Large intestine (tissue), 3 donors: ENCODE results near the gene NSL1. TPM values are rescaled to one million over a fixed set of nuclear protein-coding genes. Genes with fewer than 3 reads are reported as not detected.
"Not testable (repeated sequence)": the region's sequence is repeated elsewhere in the genome, so short reads cannot be mapped to it uniquely, and the experiment has no call there.

Source experiments
- DNase-seq, 2 donors: peaks; one replicate each; pipeline versions ENCODE4 v3.0.0 to v3.0.0-alpha.2; 2013
- H3K27ac ChIP-seq: one replicate; pipeline ENCODE4 v1.5.1; 2013; ENCODE audit warnings: low read length
- H3K27me3 ChIP-seq: 2 replicates; pipeline ENCODE4 v1.6.1; 2013; ENCODE audit warnings: low read length; ENCODE audit not compliant: control insufficient read depth, insufficient read depth
- H3K36me3 ChIP-seq: 2 replicates; pipeline ENCODE4 v1.6.1; 2013; ENCODE audit warnings: low read length; ENCODE audit not compliant: control insufficient read depth, insufficient read depth
- H3K4me1 ChIP-seq: one replicate; pipeline ENCODE4 v1.6.1; 2013; ENCODE audit warnings: low read length; ENCODE audit not compliant: control insufficient read depth, insufficient read depth
- H3K4me3 ChIP-seq: one replicate; pipeline ENCODE4 v1.5.1; 2013; ENCODE audit warnings: low read length
- H3K9me3 ChIP-seq: one replicate; pipeline ENCODE4 v1.6.1; 2013; ENCODE audit warnings: mild to moderate bottlenecking, low read depth, low read length, moderate library complexity; ENCODE audit not compliant: control insufficient read depth
- WGBS: methylation state at CpG from one replicate; pipeline ENCODE4 v1.1.5; 2013; ENCODE audit warnings: low lambda C conversion rate; ENCODE audit not compliant: insufficient coverage; 5-methylcytosine and 5-hydroxymethylcytosine counted together
- polyA plus RNA-seq: library from polyadenylated mRNA; unstranded; fragments of 120-200 nt; gene quantifications from one replicate; pipeline ENCODE4 v1.2.1, GENCODE V29; 2013

Gene NSL1
- polyA plus RNA-seq, 1 donor = 34.6 TPM

DNA sequence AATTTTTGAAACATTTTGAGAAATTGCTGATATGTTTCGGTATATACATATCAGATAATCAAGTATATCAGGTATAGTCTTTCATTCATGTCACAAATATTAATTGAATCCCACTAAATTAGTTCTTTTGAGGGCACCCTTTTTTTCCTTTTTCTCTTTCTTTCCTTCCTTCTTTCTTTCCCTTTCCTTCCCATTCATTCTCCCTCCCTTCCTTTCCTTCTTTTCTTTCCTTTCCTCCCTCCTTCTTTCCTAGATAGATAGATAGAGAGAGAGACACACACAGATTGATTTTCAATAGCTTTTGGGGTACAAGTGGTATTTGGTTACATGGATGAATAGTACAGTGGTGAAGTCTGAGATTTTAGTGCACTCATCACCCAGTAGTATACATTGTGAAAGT lies 5.7 kb downstream of the NSL1 start:
- Histone ChIP-seq H3K36me3 (peaks cover 28% of the 10 kb centered on the region), H3K9me3 (no peaks in the 10 kb centered on the region), H3K4me3 (no peak overlapping the region), H3K27ac (no peak overlapping the region), H3K27me3 (no peaks in the 10 kb centered on the region), H3K4me1 (peaks cover 4% of the 10 kb centered on the region)
- WGBS = 80% methylated on average over 1 of the region's 1 CpG
- no peak for DNase-seq

DNA sequence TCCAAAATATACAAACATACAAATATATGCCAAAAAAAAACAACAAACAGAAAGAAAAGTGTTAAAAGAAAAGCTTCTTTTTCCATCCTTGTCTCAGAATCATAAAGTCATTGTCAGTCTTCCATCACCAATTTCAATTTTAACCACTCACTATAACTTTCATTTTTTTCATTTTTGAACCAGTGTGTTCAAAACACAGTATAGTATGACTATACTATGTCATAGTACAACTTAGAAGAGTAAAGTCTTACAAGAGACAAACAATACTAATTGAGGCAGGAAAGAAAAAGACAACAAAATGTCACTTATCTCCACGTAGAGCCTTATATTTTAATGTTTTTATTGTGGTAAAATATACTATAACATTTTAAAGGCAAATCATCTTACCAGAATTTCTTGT lies 7.6 kb downstream of the NSL1 start:
- Histone ChIP-seq H3K4me1 (no peaks in the 10 kb centered on the region), H3K36me3 (peaks cover 28% of the 10 kb centered on the region), H3K27me3 (no peaks in the 10 kb centered on the region), H3K4me3 (no peak overlapping the region), H3K27ac (no peak overlapping the region), H3K9me3 (no peaks in the 10 kb centered on the region)
- DNase-seq = no peak
- no CpG with 5 or more reads among the region's 1 CpG for WGBS

DNA sequence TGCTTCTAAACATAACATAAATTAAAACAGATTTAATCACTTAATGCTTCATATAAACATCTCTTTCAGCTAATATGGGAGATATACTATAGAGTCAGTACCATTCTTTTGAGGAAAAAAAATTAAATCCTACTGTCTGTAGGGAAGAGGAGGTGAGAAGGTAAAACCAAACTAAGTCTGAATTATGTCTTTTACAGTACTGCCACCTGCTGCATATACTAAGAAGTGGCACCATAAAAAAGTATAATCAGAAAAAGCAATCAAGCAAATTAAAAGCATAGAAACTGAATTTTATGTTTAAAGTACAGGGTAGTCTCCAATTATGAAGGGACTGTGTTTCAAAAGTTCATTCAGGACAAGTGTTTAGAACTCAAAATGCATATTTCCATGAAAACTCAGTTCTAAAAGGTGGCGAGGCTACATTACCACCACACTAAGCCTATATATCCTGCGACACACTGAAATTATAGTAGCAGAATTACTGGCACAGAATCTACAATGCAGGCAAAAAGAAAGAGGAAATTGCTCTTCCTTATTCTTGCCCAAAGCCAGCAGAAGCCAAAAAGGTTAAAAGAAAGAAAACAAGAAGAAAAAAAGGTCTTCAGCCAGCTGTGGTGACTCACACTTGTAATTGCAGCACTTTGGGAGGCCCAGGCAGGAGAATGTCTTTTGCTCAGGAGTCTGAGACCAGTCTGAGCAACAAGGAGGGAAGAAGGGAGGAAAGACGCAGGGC lies 9.0 kb downstream of the NSL1 start:
- Histone ChIP-seq H3K36me3 (peaks cover 28% of the 10 kb centered on the region), H3K4me3 (no peak overlapping the region), H3K27ac (no peak overlapping the region), H3K27me3 (no peaks in the 10 kb centered on the region), H3K4me1 (no peaks in the 10 kb centered on the region), H3K9me3 (peaks cover 2% of the 10 kb centered on the region)
- no peak for DNase-seq
- no CpG with 5 or more reads among the region's 3 CpGs for WGBS

DNA sequence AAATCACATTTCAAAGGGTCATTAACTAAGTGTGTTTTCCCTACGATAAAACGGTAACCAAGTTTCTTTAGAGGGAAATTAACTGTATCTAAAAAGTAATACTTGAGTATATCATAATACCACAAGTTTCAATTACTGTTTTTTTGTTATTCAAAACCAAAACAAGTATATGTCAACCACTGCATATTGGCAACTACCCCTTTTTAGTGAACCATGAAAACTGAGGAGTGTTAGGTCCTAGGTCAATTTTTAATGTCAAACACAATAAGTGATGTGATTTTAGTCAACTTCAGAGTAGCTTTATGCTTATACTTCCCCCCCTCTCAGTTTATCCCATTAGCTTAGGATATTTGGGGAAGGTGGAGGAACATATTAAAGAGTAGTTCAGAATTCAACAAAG lies 10.4 kb downstream of the NSL1 start:
- peaks cover 24% of the 10 kb centered on the region for H3K36me3 ChIP-seq
- no peak overlapping the region for H3K4me3 ChIP-seq
- H3K27ac ChIP-seq = no peak overlapping the region
- DNase-seq = no peak
- WGBS = no CpG with 5 or more reads among the region's 2 CpGs
- H3K4me1 ChIP-seq = no peaks in the 10 kb centered on the region
- peaks cover 2% of the 10 kb centered on the region for H3K9me3 ChIP-seq
- H3K27me3 ChIP-seq = no peaks in the 10 kb centered on the region

DNA sequence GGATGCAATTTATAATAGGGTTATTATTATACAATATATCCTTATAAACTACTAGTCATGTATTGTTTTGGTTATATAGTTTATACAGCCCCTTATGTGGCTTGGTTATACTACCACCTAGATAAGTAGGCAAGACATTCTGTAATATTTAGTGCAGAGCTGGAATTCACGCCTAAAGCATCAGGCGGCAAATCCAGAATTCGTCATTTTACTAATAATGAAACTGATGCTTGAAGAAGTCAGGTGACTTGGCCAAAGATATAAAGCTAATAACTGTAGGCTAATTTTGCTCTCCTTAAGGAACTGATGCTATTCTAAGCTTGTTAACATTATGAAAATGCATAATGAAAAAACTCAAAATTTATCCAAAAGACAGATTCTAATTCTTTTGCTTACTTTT lies 10.8 kb downstream of the NSL1 start:
- no peaks in the 10 kb centered on the region for H3K4me1 ChIP-seq
- no peak for DNase-seq
- H3K9me3 ChIP-seq = peaks cover 2% of the 10 kb centered on the region
- H3K27me3 ChIP-seq = no peaks in the 10 kb centered on the region
- no CpG with 5 or more reads among the region's 3 CpGs for WGBS
- H3K36me3 ChIP-seq = peaks cover 22% of the 10 kb centered on the region
- H3K4me3 ChIP-seq = no peak overlapping the region
- no peak overlapping the region for H3K27ac ChIP-seq

DNA sequence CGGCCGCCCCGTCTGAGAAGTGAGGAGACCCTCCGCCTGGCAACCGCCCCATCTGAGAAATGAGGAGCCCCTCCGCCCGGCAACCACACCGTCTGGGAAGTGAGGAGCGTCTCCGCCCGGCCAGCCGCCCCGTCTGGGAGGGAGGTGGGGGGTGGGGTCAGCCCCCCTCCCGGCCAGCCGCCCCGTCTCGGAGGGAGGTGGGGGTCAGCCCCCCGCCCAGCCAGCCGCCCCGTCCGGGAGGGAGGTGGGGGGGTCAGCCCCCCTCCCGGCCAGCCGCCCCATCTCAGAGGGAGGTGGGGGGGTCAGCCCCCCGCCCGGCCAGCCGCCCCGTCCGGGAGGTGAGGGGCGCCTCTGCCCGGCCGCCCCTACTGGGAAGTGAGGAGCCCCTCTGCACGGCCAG lies 12.5 kb downstream of the NSL1 start:
- H3K4me3 ChIP-seq = not testable (repeated sequence)

DNA sequence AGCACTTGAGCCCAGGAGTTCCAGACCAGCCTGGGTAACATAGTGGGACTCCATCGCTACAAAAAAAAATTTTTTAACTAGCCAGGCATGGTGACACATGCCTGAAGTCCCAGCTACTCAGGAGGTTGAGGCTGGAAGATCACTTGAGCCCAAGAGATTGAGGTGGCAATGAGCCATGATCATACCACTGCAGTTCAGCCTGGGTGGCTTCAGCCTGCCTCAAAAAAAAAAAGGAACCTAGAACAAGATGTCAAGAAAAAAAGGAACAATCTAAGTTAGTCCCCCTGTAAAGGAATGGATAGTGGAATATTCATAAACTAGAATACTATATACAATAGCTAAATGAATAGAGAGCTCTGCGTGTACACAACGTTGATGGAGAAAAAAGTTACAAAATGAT lies 14.4 kb downstream of the NSL1 start:
- 100% methylated on average over 2 of the region's 3 CpGs for WGBS
- Histone ChIP-seq H3K4me3 (no peak overlapping the region), H3K27ac (no peak overlapping the region), H3K9me3 (peaks cover 2% of the 10 kb centered on the region), H3K27me3 (no peaks in the 10 kb centered on the region), H3K36me3 (peaks cover 11% of the 10 kb centered on the region), H3K4me1 (no peaks in the 10 kb centered on the region)
- no peak for DNase-seq

More for the DNA sequence above, 12.5 kb downstream of the NSL1 start:
- H3K9me3 ChIP-seq, H3K4me1 ChIP-seq, H3K27me3 ChIP-seq, H3K27ac ChIP-seq, DNase-seq: not testable (repeated sequence)
- WGBS = no CpG with 5 or more reads among the region's 32 CpGs
- H3K36me3 ChIP-seq = peaks cover 16% of the 10 kb centered on the region

DNA sequence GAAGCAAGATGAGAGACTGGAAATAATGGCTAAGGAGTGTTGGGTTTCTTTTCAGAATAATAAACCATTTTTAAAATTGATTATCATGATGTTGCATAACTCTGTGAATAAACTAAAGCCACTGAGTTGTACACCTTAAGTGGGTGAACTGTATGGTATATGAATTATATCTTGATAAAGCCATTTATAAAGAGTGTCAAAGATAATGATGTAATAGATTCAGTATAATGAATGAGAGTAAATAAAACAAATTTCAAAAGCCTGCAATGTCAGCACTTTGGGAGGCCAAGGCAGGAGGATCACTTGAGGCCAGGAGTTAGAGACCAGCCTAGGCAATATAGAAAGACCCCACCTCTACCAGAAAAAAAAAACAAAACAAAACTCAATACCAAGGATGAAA lies 16.3 kb downstream of the NSL1 start:
- DNase-seq = no peak
- Histone ChIP-seq H3K27me3 (no peaks in the 10 kb centered on the region), H3K36me3 (peaks cover 3% of the 10 kb centered on the region), H3K4me3 (no peak overlapping the region), H3K27ac (no peak overlapping the region), H3K4me1 (no peaks in the 10 kb centered on the region), H3K9me3 (peaks cover 2% of the 10 kb centered on the region)

DNA sequence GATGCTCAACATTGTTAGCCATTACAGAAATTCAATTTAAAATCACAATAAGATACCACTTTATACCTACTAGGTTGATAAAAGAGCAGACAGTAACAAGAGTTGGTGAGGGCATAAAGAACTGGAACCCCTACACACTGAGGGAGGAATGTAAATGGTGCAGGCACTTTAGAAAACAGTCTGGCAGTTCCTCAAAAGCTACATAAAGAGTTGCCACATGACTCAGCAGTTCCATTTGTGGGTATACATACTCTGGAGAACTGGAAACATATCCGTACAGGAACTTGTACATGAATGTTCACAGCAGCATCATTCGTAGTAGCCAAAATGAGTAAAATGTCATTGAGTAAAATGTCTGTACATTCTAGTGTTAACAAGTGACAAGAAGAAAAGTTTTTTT lies 17.0 kb downstream of the NSL1 start:
- DNase-seq = no peak
- peaks cover 2% of the 10 kb centered on the region for H3K9me3 ChIP-seq
- 78% methylated on average over 2 of the region's 2 CpGs for WGBS

DNA sequence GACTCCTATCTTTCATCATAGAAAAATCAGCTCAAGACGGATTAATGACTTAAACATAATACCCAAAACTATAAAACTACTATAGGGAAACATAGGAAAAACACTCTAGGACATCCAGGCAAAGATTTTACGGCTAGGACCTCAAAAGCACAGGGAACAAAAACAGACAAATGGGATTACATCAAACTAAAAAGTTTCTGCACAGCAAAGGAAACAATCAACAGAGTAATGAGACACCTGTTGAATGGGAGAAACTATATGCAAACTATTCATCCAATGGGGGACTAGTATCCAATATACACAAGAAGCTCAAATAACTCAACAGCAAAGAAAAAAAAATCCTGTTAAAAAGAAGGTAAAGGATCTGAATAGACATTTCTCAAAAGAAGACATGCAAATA lies 18.6 kb downstream of the NSL1 start:
- peaks cover 10% of the 10 kb centered on the region for H3K9me3 ChIP-seq
- no peaks in the 10 kb centered on the region for H3K4me1 ChIP-seq
- no peak overlapping the region for H3K27ac ChIP-seq
- DNase-seq = no peak
- WGBS = 100% methylated on average over 1 of the region's 2 CpGs
- H3K4me3 ChIP-seq = no peak overlapping the region
- H3K36me3 ChIP-seq = peaks cover 5% of the 10 kb centered on the region
- no peaks in the 10 kb centered on the region for H3K27me3 ChIP-seq

More for the DNA sequence above, 17.0 kb downstream of the NSL1 start:
- no peak overlapping the region for H3K4me3 ChIP-seq
- no peak overlapping the region for H3K27ac ChIP-seq
- no peaks in the 10 kb centered on the region for H3K27me3 ChIP-seq
- H3K4me1 ChIP-seq = no peaks in the 10 kb centered on the region
- H3K36me3 ChIP-seq = peaks cover 3% of the 10 kb centered on the region

DNA sequence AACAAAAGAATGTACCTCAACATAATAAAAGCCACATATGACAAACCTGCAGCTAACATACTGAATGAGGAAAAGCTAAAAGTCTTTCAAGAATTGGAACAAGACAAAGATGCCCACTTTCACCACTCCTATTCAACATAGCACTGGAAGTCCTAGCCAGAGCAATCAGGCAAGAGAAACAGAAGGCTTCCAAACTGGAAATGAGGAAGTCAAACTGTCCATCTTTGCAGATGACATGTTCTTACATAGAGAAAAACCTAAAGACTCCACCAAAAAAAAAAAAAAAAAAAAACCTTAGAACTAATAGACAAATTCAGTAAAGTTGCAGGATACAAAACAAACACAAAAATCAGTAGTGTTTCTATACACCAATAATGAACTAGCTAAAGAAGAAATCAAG lies 20.2 kb downstream of the NSL1 start:
- H3K27me3 ChIP-seq = no peaks in the 10 kb centered on the region
- H3K4me1 ChIP-seq = no peaks in the 10 kb centered on the region
- peaks cover 10% of the 10 kb centered on the region for H3K9me3 ChIP-seq
- no peak for DNase-seq
- peaks cover 5% of the 10 kb centered on the region for H3K36me3 ChIP-seq
- no peak overlapping the region for H3K4me3 ChIP-seq
- H3K27ac ChIP-seq = no peak overlapping the region
